Measurements from ENCODE around the gene GPRC6A.
"Not testable (repeated sequence)": the region's sequence is repeated elsewhere in the genome, so short reads cannot be mapped to it uniquely, and the experiment has no call there.

GPRC6A gene

DNA sequence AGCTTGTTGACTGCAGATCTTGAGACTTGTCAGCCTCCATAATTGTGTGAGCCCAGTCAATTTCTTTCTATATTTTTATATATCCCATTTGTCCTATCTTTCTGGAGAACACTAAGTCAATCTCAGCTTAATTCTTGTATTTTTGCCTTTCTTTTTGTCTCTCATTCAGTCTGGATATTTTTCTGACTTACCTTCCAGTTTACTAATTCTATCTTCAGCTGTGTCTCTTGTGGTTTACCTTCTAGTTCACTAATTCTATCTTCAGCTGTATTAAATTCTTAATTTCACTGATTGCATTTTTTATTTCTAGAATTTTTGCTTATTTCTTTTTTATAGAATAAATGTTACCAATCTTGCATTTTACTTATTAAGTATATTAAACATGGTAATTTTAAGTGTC, 30.4 kb upstream of the GPRC6A start:
- POLR2A ChIA-PET, result no interaction called here
- CTCF ChIA-PET, result no interaction called here
- peaks cover 0 to 24% (median 6%) of the 10 kb centered on the region in 5 experiments for H3K9me3 ChIP-seq (ENCODE audit: control extremely low read depth in 1 of 5, control insufficient read depth in 4 of 5, insufficient read depth in 2 of 5, low read depth in 1 of 5, low read length in 4 of 5)
- H3K4me1 ChIP-seq (ENCODE audit: control extremely low read depth in 1 of 4, control insufficient read depth in 4 of 4, insufficient read depth in 4 of 4, low read length in 3 of 4), result no peaks in the 10 kb centered on the region
- no peaks in the 10 kb centered on the region for H3K36me3 ChIP-seq (ENCODE audit: control insufficient read depth in 4 of 4, insufficient read depth in 4 of 4, low read length in 3 of 4)
- no peaks in the 10 kb centered on the region for H3K27me3 ChIP-seq (replicated peaks in 2 of 5; ENCODE audit: control insufficient read depth in 4 of 5, insufficient read depth in 5 of 5, low read length in 4 of 5)
- H3K27ac ChIP-seq (ENCODE audit: insufficient read depth in 1 of 2, low read depth in 1 of 2, low read length in 2 of 2, poor library complexity in 1 of 2, severe bottlenecking in 2 of 2), result no peak overlapping the region
- H3K4me3 ChIP-seq (ENCODE audit: control insufficient read depth in 1 of 7, extremely low read depth in 1 of 7, insufficient read depth in 4 of 7, low read depth in 2 of 7, low read length in 6 of 7), result no peak overlapping the region
- DNase-seq, result no peak

- Histone ChIP-seq H3K4me1 (ENCODE audit: control extremely low read depth in 1 of 4, control insufficient read depth in 4 of 4, insufficient read depth in 4 of 4, low read length in 3 of 4) (no peaks in the 10 kb centered on the region), H3K9me3 (ENCODE audit: control extremely low read depth in 1 of 5, control insufficient read depth in 4 of 5, insufficient read depth in 2 of 5, low read depth in 1 of 5, low read length in 4 of 5) (peaks cover 0 to 28% (median 6%) of the 10 kb centered on the region in 5 experiments), H3K27ac (ENCODE audit: insufficient read depth in 1 of 2, low read depth in 1 of 2, low read length in 2 of 2, poor library complexity in 1 of 2, severe bottlenecking in 2 of 2) (no peak overlapping the region), H3K27me3 (replicated peaks in 2 of 5; ENCODE audit: control insufficient read depth in 4 of 5, insufficient read depth in 5 of 5, low read length in 4 of 5) (no peaks in the 10 kb centered on the region), H3K4me3 (ENCODE audit: control insufficient read depth in 1 of 7, extremely low read depth in 1 of 7, insufficient read depth in 4 of 7, low read depth in 2 of 7, low read length in 6 of 7) (no peak overlapping the region), H3K36me3 (ENCODE audit: control insufficient read depth in 4 of 4, insufficient read depth in 4 of 4, low read length in 3 of 4) (no peaks in the 10 kb centered on the region)
- ChIA-PET CTCF (no interaction called here), POLR2A (no interaction called here)
- DNase-seq, result no peak
Measured at GRCh38 chr6:116858060-116858459, 29.2 kb upstream of the GPRC6A start.

DNA sequence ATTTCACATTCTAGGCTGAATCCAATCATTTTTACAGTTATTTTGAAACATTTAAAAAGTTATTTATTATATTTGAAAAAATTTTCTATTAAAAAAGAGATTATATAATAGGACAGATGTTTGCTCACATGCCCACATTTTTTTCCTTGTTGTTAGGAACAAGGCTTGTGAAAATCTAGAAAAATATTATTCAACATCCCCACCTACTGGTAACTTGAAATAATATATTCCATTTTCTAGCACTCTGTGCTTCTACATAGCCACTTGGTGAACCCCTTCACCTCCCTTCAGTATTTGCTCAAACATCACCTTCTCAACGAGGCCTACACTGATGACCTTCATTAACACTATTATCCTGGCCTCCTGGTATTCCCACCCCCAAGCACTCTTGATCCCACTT, 18.3 kb upstream of the GPRC6A start:
- ChIA-PET POLR2A (no interaction called here), CTCF (interaction anchor here (1.7 kb wide), 1 partner anchor 13 kb away, joined by 5 read pairs; no protein-coding TSS in a partner anchor)
- H3K27me3 ChIP-seq (replicated peaks in 2 of 5; ENCODE audit: control insufficient read depth in 4 of 5, insufficient read depth in 5 of 5, low read length in 4 of 5), result peaks cover 0 to 2% (median 0%) of the 10 kb centered on the region in 5 experiments
- no peak overlapping the region for H3K27ac ChIP-seq (ENCODE audit: insufficient read depth in 1 of 2, low read depth in 1 of 2, low read length in 2 of 2, poor library complexity in 1 of 2, severe bottlenecking in 2 of 2)
- peaks cover 0 to 4% (median 0%) of the 10 kb centered on the region in 5 experiments for H3K9me3 ChIP-seq (ENCODE audit: control extremely low read depth in 1 of 5, control insufficient read depth in 4 of 5, insufficient read depth in 2 of 5, low read depth in 1 of 5, low read length in 4 of 5)
- no peaks in the 10 kb centered on the region for H3K36me3 ChIP-seq (ENCODE audit: control insufficient read depth in 4 of 4, insufficient read depth in 4 of 4, low read length in 3 of 4)
- no peak overlapping the region for H3K4me3 ChIP-seq (ENCODE audit: control insufficient read depth in 1 of 7, extremely low read depth in 1 of 7, insufficient read depth in 4 of 7, low read depth in 2 of 7, low read length in 6 of 7)
- peak; percentile 22 to 49 (median 48) for DNase-seq
- H3K4me1 ChIP-seq (ENCODE audit: control extremely low read depth in 1 of 4, control insufficient read depth in 4 of 4, insufficient read depth in 4 of 4, low read length in 3 of 4), result no peaks in the 10 kb centered on the region
- WGBS (ENCODE audit: insufficient coverage), result 13% methylated on average over 1 of the region's 1 CpG

DNA sequence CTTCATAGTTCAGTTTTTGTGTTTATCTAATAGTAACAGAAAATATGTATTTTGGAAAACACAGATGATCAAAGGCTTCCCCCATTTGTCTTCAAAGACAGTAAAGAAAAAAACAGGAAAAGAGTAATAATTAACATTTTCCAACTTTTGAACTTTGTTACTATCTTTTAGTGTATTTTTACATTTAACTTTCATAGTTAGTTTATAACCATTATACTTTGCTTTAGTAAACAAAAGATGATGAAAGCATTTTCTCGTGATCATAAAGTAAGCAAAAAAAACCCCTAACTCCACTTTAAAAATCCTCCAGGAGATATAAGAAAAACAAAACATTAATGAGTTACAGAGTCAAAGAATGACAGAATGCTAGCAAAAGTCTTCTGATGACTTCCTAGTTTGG, 13.6 kb upstream of the GPRC6A start:
- Histone ChIP-seq H3K27ac (ENCODE audit: insufficient read depth in 1 of 2, low read depth in 1 of 2, low read length in 2 of 2, poor library complexity in 1 of 2, severe bottlenecking in 2 of 2) (no peak overlapping the region), H3K36me3 (ENCODE audit: control insufficient read depth in 4 of 4, insufficient read depth in 4 of 4, low read length in 3 of 4) (no peaks in the 10 kb centered on the region), H3K9me3 (ENCODE audit: control extremely low read depth in 1 of 5, control insufficient read depth in 4 of 5, insufficient read depth in 2 of 5, low read depth in 1 of 5, low read length in 4 of 5) (no peaks in the 10 kb centered on the region), H3K27me3 (replicated peaks in 2 of 5; ENCODE audit: control insufficient read depth in 4 of 5, insufficient read depth in 5 of 5, low read length in 4 of 5) (peaks cover 0 to 4% (median 0%) of the 10 kb centered on the region in 5 experiments), H3K4me1 (ENCODE audit: control extremely low read depth in 1 of 4, control insufficient read depth in 4 of 4, insufficient read depth in 4 of 4, low read length in 3 of 4) (no peaks in the 10 kb centered on the region), H3K4me3 (ENCODE audit: control insufficient read depth in 1 of 7, extremely low read depth in 1 of 7, insufficient read depth in 4 of 7, low read depth in 2 of 7, low read length in 6 of 7) (no peak overlapping the region)
- POLR2A ChIA-PET, result interaction anchor here (0.9 kb wide), 1 partner anchor 9 kb away, joined by 3 read pairs; no protein-coding TSS in a partner anchor
- no CpG with 5 or more reads among the region's 1 CpG for WGBS (ENCODE audit: insufficient coverage)
- no peak for DNase-seq
- CTCF ChIA-PET, result no interaction called here

DNA sequence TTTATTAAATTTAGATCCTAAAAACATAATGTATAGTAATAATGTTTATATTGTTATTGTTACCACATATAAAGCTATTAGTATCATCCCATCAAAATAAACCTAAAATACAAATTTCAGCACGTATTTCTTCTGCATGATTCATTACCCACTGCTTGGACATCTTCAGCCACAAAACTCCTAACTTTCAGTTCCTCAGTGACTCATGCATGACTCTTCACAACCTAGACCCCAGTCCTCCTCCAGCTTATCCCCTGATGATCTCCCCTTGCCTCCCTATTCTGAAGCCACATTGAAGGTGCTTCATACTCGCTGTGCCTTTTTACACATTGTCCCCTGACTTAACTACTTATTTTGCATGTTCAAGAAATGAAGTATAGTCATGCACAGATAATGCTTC, 11.2 kb upstream of the GPRC6A start:
- ChIA-PET CTCF (no interaction called here), POLR2A (no interaction called here)
- H3K4me1 ChIP-seq (ENCODE audit: control extremely low read depth in 1 of 4, control insufficient read depth in 4 of 4, insufficient read depth in 4 of 4, low read length in 3 of 4), result no peaks in the 10 kb centered on the region
- peaks cover 0 to 4% (median 0%) of the 10 kb centered on the region in 5 experiments for H3K27me3 ChIP-seq (replicated peaks in 2 of 5; ENCODE audit: control insufficient read depth in 4 of 5, insufficient read depth in 5 of 5, low read length in 4 of 5)
- no peaks in the 10 kb centered on the region for H3K36me3 ChIP-seq (ENCODE audit: control insufficient read depth in 4 of 4, insufficient read depth in 4 of 4, low read length in 3 of 4)
- H3K4me3 ChIP-seq (ENCODE audit: control insufficient read depth in 1 of 7, extremely low read depth in 1 of 7, insufficient read depth in 4 of 7, low read depth in 2 of 7, low read length in 6 of 7), result no peak overlapping the region
- 25% methylated on average over 1 of the region's 2 CpGs for WGBS (ENCODE audit: insufficient coverage)
- DNase-seq, result peak in 2 of 3 donors; percentile 22 to 45
- no peaks in the 10 kb centered on the region for H3K9me3 ChIP-seq (ENCODE audit: control extremely low read depth in 1 of 5, control insufficient read depth in 4 of 5, insufficient read depth in 2 of 5, low read depth in 1 of 5, low read length in 4 of 5)
- H3K27ac ChIP-seq (ENCODE audit: insufficient read depth in 1 of 2, low read depth in 1 of 2, low read length in 2 of 2, poor library complexity in 1 of 2, severe bottlenecking in 2 of 2), result no peak overlapping the region

- H3K9me3 ChIP-seq (ENCODE audit: control extremely low read depth in 1 of 5, control insufficient read depth in 4 of 5, insufficient read depth in 2 of 5, low read depth in 1 of 5, low read length in 4 of 5), result no peaks in the 10 kb centered on the region
- POLR2A ChIA-PET, result no interaction called here
- no peak overlapping the region for H3K4me3 ChIP-seq (ENCODE audit: control insufficient read depth in 1 of 7, extremely low read depth in 1 of 7, insufficient read depth in 4 of 7, low read depth in 2 of 7, low read length in 6 of 7)
- peaks cover 0 to 4% (median 0%) of the 10 kb centered on the region in 5 experiments for H3K27me3 ChIP-seq (replicated peaks in 2 of 5; ENCODE audit: control insufficient read depth in 4 of 5, insufficient read depth in 5 of 5, low read length in 4 of 5)
- no peaks in the 10 kb centered on the region for H3K4me1 ChIP-seq (ENCODE audit: control extremely low read depth in 1 of 4, control insufficient read depth in 4 of 4, insufficient read depth in 4 of 4, low read length in 3 of 4)
- H3K27ac ChIP-seq (ENCODE audit: insufficient read depth in 1 of 2, low read depth in 1 of 2, low read length in 2 of 2, poor library complexity in 1 of 2, severe bottlenecking in 2 of 2), result no peak overlapping the region
- no CpG with 5 or more reads among the region's 5 CpGs for WGBS (ENCODE audit: insufficient coverage)
- H3K36me3 ChIP-seq (ENCODE audit: control insufficient read depth in 4 of 4, insufficient read depth in 4 of 4, low read length in 3 of 4), result no peaks in the 10 kb centered on the region
- CTCF ChIA-PET, result interaction anchor here (1.3 kb wide), 1 partner anchor 11 kb away, joined by 3 read pairs; no protein-coding TSS in a partner anchor
- DNase-seq, result no peak
Measured at GRCh38 chr6:116836606-116837342, 7.9 kb upstream of the GPRC6A start.

DNA sequence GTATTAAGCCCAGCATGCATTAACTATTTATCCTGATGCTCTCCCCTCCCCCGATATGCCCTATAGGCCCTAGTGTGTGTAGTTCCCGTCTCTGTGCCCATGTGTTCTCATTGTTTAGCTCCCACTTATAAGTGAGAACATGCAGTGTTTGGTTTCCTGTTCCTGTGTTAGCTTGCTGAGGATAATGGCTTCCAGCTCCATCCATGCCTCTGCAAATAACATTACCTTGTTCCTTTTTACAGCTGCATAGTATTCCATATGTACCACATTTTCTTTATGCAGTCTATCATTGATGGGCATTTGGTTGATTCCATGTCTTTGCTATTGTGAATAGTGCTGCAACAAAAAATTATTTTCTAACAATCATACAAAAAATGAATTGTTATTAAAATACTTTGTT, 5.6 kb upstream of the GPRC6A start:
- H3K27ac ChIP-seq (ENCODE audit: insufficient read depth in 1 of 2, low read depth in 1 of 2, low read length in 2 of 2, poor library complexity in 1 of 2, severe bottlenecking in 2 of 2); H3K4me3 ChIP-seq (ENCODE audit: control insufficient read depth in 1 of 7, extremely low read depth in 1 of 7, insufficient read depth in 4 of 7, low read depth in 2 of 7, low read length in 6 of 7); H3K4me1 ChIP-seq (ENCODE audit: control extremely low read depth in 1 of 4, control insufficient read depth in 4 of 4, insufficient read depth in 4 of 4, low read length in 3 of 4); H3K36me3 ChIP-seq (ENCODE audit: control insufficient read depth in 4 of 4, insufficient read depth in 4 of 4, low read length in 3 of 4); POLR2A ChIA-PET; H3K27me3 ChIP-seq (replicated peaks in 2 of 5; ENCODE audit: control insufficient read depth in 4 of 5, insufficient read depth in 5 of 5, low read length in 4 of 5); H3K9me3 ChIP-seq (ENCODE audit: control extremely low read depth in 1 of 5, control insufficient read depth in 4 of 5, insufficient read depth in 2 of 5, low read depth in 1 of 5, low read length in 4 of 5); DNase-seq: not testable (repeated sequence)
- WGBS (ENCODE audit: insufficient coverage), result 80% methylated on average over 1 of the region's 2 CpGs
- CTCF ChIA-PET, result interaction anchor here (1.3 kb wide), 1 partner anchor 12 kb away, joined by 5 read pairs; no protein-coding TSS in a partner anchor

Measured in common myeloid progenitor, CD34-positive (primary cell).